Transverse colon (tissue), 3 donors: ENCODE measurements around the gene OLIG2.

Experiments used
- CTCF ChIP-seq, 5 experiments: fragments of 200-600 bp in 3 of 5; fragments of 450-650 bp in 2 of 5; sonication (generic) in 3 of 5; IDR thresholded peaks; 1 replicate in 2 of 5; 2 replicates in 3 of 5; pipeline ENCODE4 v1.5.1; 2016 to 2017; ENCODE audit warnings: antibody characterized with exemption in 5 of 5, inconsistent platforms in 3 of 5, mild to moderate bottlenecking in 2 of 5, moderate library complexity in 1 of 5
- EP300 ChIP-seq: sonication (generic); formaldehyde crosslinking; IDR thresholded peaks from one replicate; pipeline ENCODE4 v1.6.1; 2017; ENCODE audit warnings: antibody characterized with exemption, low read depth

GRCh38 chr21:33031152-33031911 is 5.6 kb downstream of the OLIG2 start:
- TF ChIP-seq CTCF (IDR thresholded peaks at IDR 0.05) (no peak), EP300 (no peak)
